Ovary (tissue), 9 donors: Measurements from ENCODE around the gene PPT1. TPM values are rescaled to one million over a fixed set of nuclear protein-coding genes. Genes with fewer than 3 reads are reported as not detected.

ENCODE experiments used
- DNase-seq, 5 donors: peaks; one replicate each; pipeline ENCODE4 v3.0.0-alpha.2; 2019 to 2020
- H3K27ac ChIP-seq, 2 donors: fragments of 200-600 bp; one replicate each; pipeline versions ENCODE4 v1.5.1 to v1.8.0; 2019 to 2022
- H3K27me3 ChIP-seq: fragments of 200-600 bp; one replicate; pipeline ENCODE4 v1.8.0; 2022
- H3K36me3 ChIP-seq: fragments of 200-600 bp; sonication (generic); one replicate; pipeline ENCODE4 v1.5.1; 2019
- H3K4me1 ChIP-seq: one replicate; pipeline ENCODE4 v1.8.1; 2013; ENCODE audit warnings: mild to moderate bottlenecking, moderate library complexity; ENCODE audit not compliant: insufficient read depth
- H3K4me3 ChIP-seq: fragments of 200-600 bp; sonication (generic); one replicate; pipeline ENCODE4 v1.5.1; 2017
- H3K9me3 ChIP-seq, 2 donors: fragments of 200-600 bp in 1 of 2; sonication (generic) in 1 of 2; one replicate each; pipeline versions ENCODE4 v1.5.1 to v1.8.1; 2013 to 2019; ENCODE audit warnings: mild to moderate bottlenecking in 1 of 2, moderate library complexity in 1 of 2
- EP300 ChIP-seq: sonication (generic); formaldehyde crosslinking; IDR thresholded peaks from one replicate; pipeline ENCODE4 v1.6.1; 2017; ENCODE audit warnings: antibody characterized with exemption
- POLR2A ChIP-seq: fragments of 450-650 bp; IDR thresholded peaks from one replicate; pipeline ENCODE4 v1.6.1; 2017; ENCODE audit warnings: antibody characterized with exemption, mild to moderate bottlenecking, moderate library complexity
- WGBS, 3 donors: extraction: QIAGEN DNeasy Blood & Tissue Kit in 1 of 3; methylation state at CpG; one replicate each; pipeline versions ENCODE4 v1.1.5 to v1.1.7; 2013 to 2017; 5-methylcytosine and 5-hydroxymethylcytosine counted together
- intact Hi-C, 4 donors: fragments of 100-400 bp; cut with DNase I; formaldehyde crosslinking; loops; one replicate each; pipeline versions ENCODE4 v1.11.0 to v1.15.1; 2022 to 2023
- polyA plus RNA-seq, 2 donors: library from polyadenylated mRNA; stranded (reverse); fragments of 200-250 nt in 1 of 2; fragments of 350-450 nt in 1 of 2; fragmentation: Illumina TruSeq in 1 of 2; extraction: RNeasy Lipid Tissue Mini Kit (QIAGEN cat#74804) in 1 of 2; gene quantifications; one replicate each; pipeline ENCODE4 v1.2.3, GENCODE V29; 2013 to 2014
- total RNA-seq, 7 donors: library from RNA; depleted of rRNA in 2 of 7; stranded (reverse); fragments of >200 nt in 2 of 7; fragmentation: NEBNext Ultra II Directional in 3 of 7; extraction: Animal tissue kit (Norgen Biotek cat#: 25700) in 3 of 7; gene quantifications; one replicate each; pipeline versions ENCODE4 v1.1.0 to v1.2.4, GENCODE V29; 2016 to 2023
- TF ChIP-seq, protein P1 (sequence below), 3 donors: fragments of 450-650 bp in 2 of 3; fragments of 200-600 bp in 1 of 3; IDR thresholded peaks; one replicate each; pipeline versions ENCODE4 v1.5.1 to v1.8.0; 2016 to 2022; ENCODE audit warnings: antibody characterized with exemption in 3 of 3, mild to moderate bottlenecking in 1 of 3
- donor health status: DM: no; HTN: no; CAD: no; lungs with moderate emphysema.
- donor health status: DM: no; HTN: no; CAD: no.
- donor health status: Bipolar disorder and iron deficiency.
- donor health status: DM: yes; HTN: yes; CAD: no.
- donor health status: DM: no; HTN: no; CAD: no.
- donor health status: DM: yes; HTN: yes; CAD: no.

Gene PPT1
- total and polyA plus RNA-seq, 9 donors, result 38.0 to 247 (median 71.0) TPM

DNA sequence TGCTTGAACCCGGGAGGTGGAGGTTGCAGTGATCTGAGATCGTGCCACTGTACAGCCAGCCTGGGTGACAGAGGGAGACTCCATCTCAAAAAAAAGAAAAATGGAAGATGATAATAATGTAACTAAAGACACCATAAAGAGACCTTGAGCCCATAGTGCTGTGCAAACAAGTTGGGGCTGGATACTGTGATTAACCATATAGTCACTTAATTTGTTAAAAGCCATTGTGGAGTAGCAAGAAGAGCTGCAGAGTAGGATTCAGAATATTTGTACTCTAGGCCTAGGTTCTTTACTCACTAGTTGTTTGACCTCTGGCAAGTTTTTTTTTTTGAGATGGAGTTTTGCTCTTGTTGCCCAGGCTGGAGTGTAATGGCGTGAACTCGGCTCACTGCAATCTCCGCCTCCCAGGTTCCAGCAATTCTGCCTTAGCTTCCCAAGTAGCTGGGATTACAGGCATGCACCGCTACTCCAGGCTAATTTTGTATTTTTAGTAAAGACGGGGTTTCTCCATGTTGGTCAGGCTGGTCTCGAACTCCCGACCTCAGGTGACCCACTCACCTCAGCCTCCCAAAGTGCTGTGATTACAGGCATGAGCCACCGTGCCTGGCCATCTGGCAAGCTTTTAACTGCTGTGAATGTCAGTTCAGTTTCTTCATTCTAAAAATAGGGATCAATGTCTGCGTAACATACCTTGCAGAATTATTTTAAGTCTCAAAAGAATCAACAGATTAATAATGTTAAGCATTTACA is 43.7 kb downstream of the PPT1 start:
- WGBS, 3 donors, result 82% methylated on average over 11 of the region's 11 CpGs
- Histone ChIP-seq H3K27me3 (no peaks in the 10 kb centered on the region), H3K4me3 (no peak overlapping the region), H3K9me3 (no peaks in the 10 kb centered on the region), H3K4me1 (peaks cover 8% of the 10 kb centered on the region), H3K36me3 (no peaks in the 10 kb centered on the region), H3K27ac (no peak overlapping the region)
- no peak for TF ChIP-seq POLR2A
- no peak for TF ChIP-seq EP300
- TF ChIP-seq, protein P1, sequence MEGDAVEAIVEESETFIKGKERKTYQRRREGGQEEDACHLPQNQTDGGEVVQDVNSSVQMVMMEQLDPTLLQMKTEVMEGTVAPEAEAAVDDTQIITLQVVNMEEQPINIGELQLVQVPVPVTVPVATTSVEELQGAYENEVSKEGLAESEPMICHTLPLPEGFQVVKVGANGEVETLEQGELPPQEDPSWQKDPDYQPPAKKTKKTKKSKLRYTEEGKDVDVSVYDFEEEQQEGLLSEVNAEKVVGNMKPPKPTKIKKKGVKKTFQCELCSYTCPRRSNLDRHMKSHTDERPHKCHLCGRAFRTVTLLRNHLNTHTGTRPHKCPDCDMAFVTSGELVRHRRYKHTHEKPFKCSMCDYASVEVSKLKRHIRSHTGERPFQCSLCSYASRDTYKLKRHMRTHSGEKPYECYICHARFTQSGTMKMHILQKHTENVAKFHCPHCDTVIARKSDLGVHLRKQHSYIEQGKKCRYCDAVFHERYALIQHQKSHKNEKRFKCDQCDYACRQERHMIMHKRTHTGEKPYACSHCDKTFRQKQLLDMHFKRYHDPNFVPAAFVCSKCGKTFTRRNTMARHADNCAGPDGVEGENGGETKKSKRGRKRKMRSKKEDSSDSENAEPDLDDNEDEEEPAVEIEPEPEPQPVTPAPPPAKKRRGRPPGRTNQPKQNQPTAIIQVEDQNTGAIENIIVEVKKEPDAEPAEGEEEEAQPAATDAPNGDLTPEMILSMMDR (IDR thresholded peaks at IDR 0.05), result no peak
- intact Hi-C loops, result loop anchor here in 1 of 4 donors (1.0 kb wide), 1 partner anchor 37 kb away; no protein-coding TSS in a partner anchor
- DNase-seq, result no peak

DNA sequence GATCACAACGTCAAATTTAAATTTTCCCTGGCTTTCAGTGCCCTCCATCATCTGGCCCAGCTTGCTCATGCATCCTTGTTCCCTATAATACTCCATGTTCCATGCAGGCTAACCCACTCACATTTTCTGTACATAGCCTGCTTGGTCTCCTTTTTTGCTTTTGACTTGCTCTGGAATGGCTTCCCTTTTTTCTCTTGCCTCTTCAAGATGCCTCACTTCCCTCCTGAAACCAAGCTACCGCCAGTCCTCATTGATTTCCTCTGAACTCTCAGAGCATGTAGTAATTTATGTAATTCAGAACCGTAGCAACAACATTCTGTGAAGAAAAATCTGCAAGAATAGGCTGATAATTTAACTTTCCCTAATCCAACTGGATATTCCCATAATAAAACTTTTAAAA is 46.2 kb downstream of the PPT1 start:
- TF ChIP-seq, protein P1 (IDR thresholded peaks at IDR 0.05), result no peak
- TF ChIP-seq POLR2A (no peak), EP300 (no peak)
- intact Hi-C loops, result no loop called here
- no peak overlapping the region for H3K4me3 ChIP-seq
- H3K9me3 ChIP-seq, result no peaks in the 10 kb centered on the region
- no peak for DNase-seq
- H3K27me3 ChIP-seq, result no peaks in the 10 kb centered on the region
- no peak overlapping the region for H3K27ac ChIP-seq
- H3K4me1 ChIP-seq, result peaks cover 8% of the 10 kb centered on the region
- WGBS, 3 donors, result 89 to 93% (median 90%) methylated on average over 3 of the region's 3 CpGs
- H3K36me3 ChIP-seq, result no peaks in the 10 kb centered on the region

DNA sequence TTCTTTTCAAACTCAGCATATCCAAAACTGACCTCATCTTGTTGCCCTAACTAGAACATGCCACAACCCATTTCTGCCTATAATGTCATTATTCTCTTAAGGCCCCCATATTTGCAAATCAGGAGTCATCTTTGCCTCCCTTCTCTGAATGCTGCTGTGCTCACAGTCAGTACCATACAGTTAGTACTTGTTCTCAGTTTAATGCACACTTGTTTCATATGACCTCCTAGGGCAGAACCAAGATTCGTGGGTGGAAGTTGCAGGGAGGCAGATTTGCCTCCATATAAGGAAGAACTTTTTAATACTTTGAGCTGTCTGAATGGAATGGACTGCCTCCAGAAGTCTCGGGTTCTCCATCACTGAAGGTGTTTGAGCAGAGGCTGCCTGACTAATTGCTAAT is 47.3 kb downstream of the PPT1 start:
- intact Hi-C loops, result no loop called here
- WGBS, 3 donors, result 12 to 24% (median 18%) methylated on average over 2 of the region's 2 CpGs
- no peaks in the 10 kb centered on the region for H3K36me3 ChIP-seq
- H3K27ac ChIP-seq, result no peak overlapping the region
- H3K4me3 ChIP-seq, result no peak overlapping the region
- peaks cover 8% of the 10 kb centered on the region for H3K4me1 ChIP-seq
- TF ChIP-seq EP300 (no peak), POLR2A (no peak)
- TF ChIP-seq, protein P1 (IDR thresholded peaks at IDR 0.05), result no peak
- DNase-seq, result no peak
- H3K9me3 ChIP-seq, result no peaks in the 10 kb centered on the region
- H3K27me3 ChIP-seq, result no peaks in the 10 kb centered on the region

DNA sequence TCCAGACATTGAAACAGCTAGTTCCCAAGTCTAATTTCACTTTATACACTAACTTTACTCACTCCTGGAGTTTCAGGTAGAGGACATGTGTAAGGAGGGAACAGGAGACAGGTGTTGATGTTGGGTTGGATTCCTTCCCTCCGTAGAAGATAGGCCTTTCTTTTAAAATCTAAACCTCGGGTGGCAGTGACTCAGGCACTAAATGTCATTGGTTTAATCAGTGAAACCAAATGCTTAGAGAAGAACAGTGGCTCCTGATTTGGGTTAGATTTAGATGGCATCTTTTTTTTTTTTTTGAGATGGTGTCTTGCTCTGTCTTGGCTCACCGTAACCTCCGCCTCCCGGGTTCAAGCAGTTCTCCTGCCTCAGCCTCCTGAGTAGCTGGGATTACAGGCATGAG is 49.3 kb downstream of the PPT1 start:
- intact Hi-C loops, result no loop called here
- peaks cover 8% of the 10 kb centered on the region for H3K4me1 ChIP-seq
- H3K27ac ChIP-seq, result no peak overlapping the region
- H3K36me3 ChIP-seq, result no peaks in the 10 kb centered on the region
- WGBS, 3 donors, result 88 to 91% (median 91%) methylated on average over 5 of the region's 5 CpGs
- no peaks in the 10 kb centered on the region for H3K9me3 ChIP-seq
- DNase-seq, result no peak
- TF ChIP-seq POLR2A (no peak), EP300 (no peak)
- TF ChIP-seq, protein P1 (IDR thresholded peaks at IDR 0.05), result no peak
- no peak overlapping the region for H3K4me3 ChIP-seq
- no peaks in the 10 kb centered on the region for H3K27me3 ChIP-seq
